BE2C (cell line): ENCODE measurements around the gene IST1.

Source experiments
- DNase-seq: peaks from one replicate; pipeline ENCODE4 v3.0.0-alpha.2; 2020
- H3K27me3 ChIP-seq: fragments of 250-450 bp; sonication (Bioruptor Pico); 2 replicates; pipeline ENCODE4 v1.5.1; 2020; ENCODE audit warnings: mild to moderate bottlenecking
- H3K36me3 ChIP-seq: fragments of 250-450 bp; sonication (Bioruptor Pico); 2 replicates; pipeline ENCODE4 v1.5.1; 2020; ENCODE audit warnings: mild to moderate bottlenecking
- H3K4me1 ChIP-seq: fragments of 250-450 bp; sonication (Bioruptor Pico); 2 replicates; pipeline ENCODE4 v1.5.1; 2020
- H3K4me3 ChIP-seq: 2 replicates; pipeline ENCODE4 v1.5.1; 2011; ENCODE audit warnings: low read depth, low read length
- H3K9me3 ChIP-seq: fragments of 250-450 bp; sonication (Bioruptor Pico); 2 replicates; pipeline ENCODE4 v1.5.1; 2020
- CTCF ChIP-seq: IDR thresholded peaks from 2 replicates; pipeline ENCODE4 v1.5.1; 2012; ENCODE audit warnings: mild to moderate bottlenecking, low read depth, low read length

Gene IST1

DNA sequence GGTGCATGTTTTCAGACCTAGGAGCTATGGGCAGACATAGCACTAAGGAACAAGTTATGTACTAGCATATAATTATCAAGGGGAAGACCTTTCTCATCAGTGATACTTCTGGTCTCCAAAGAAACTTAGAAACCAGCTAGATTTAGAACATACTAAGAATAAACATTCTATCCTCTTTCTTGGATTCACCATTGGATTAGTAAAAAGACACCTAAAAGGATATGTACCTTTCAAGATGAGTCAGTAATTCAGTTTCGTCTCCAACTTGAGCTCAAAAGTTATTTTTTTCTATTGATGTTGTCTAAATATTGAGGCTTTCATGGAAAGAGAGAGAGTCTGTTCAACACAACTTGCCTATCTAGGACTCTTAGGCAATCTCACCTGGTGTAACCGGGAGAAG is 24.5 kb upstream of the IST1 start:
- H3K9me3 ChIP-seq = no peaks in the 10 kb centered on the region
- no peak for DNase-seq
- H3K4me1 ChIP-seq = no peaks in the 10 kb centered on the region
- peaks cover 7% of the 10 kb centered on the region for H3K36me3 ChIP-seq
- no peak overlapping the region for H3K4me3 ChIP-seq
- no peaks in the 10 kb centered on the region for H3K27me3 ChIP-seq
- TF ChIP-seq CTCF = no peak

DNA sequence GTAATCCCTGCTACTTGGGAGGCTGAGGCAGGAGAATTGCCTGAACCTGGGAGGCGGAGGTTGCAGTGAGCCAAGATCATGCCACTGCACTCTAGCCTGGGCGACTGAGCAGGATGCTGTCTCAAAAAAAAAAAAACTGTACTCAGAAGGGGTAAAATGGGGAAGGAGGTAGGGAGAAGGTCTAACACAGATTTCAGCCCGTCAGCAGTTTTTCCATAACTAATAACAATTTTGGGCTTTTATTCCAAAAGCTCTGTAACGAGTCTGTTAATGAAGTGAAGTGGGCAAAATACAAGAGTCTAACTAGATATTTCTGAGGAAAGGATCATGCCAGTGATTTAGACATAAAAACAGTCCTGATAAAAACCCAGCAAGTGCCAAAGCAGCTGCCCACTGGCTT is 22.1 kb upstream of the IST1 start:
- DNase-seq = no peak
- H3K9me3 ChIP-seq = no peaks in the 10 kb centered on the region
- H3K36me3 ChIP-seq = peaks cover 14% of the 10 kb centered on the region
- TF ChIP-seq CTCF = no peak
- H3K4me3 ChIP-seq = no peak overlapping the region
- no peaks in the 10 kb centered on the region for H3K4me1 ChIP-seq
- H3K27me3 ChIP-seq = no peaks in the 10 kb centered on the region

DNA sequence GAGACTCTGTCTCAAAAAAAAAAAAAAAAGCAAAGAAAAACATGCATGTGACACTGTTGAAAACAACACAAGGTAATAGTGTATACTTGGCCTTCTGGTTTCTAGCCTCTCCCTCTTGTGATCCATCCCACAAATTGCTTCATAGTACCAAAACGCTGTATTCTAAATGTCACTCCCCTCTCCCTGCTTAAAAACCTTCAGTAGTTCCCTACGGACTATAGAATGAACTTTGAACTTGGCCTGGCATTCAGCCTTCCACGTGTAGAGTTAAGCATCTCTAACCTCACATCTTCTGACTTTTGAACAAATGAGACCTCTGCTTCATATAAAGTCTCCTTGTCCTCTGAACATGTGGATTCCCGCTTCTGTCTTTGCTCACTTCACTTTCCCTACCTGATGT is 16.4 kb upstream of the IST1 start:
- peaks cover 24% of the 10 kb centered on the region for H3K36me3 ChIP-seq
- H3K4me3 ChIP-seq = no peak overlapping the region
- H3K4me1 ChIP-seq = no peaks in the 10 kb centered on the region; the same call in 1 of the 2 replicates
- H3K9me3 ChIP-seq = no peaks in the 10 kb centered on the region
- no peaks in the 10 kb centered on the region for H3K27me3 ChIP-seq
- no peak for TF ChIP-seq CTCF
- no peak for DNase-seq

DNA sequence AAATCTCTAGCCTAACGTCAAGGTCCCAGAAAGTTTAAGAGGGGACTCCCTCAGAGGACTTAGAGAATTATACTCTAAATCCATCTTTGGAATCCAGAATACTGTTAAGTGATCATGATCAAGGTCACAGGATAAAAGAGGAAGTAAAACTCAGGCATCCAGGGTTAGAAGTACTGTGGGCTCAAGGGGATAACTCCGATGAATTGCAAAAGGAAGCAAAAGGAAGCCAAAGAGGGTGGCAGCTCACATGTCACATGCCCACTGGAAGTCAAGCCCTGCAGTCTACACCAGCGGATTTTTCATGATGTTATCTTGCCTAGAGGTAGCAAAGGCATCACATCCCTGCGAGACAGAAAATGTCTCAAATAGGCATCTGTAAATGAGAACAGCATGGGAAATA is 15.2 kb upstream of the IST1 start:
- no peaks in the 10 kb centered on the region; the same call in 1 of the 2 replicates for H3K4me1 ChIP-seq
- H3K9me3 ChIP-seq = no peaks in the 10 kb centered on the region
- no peak for DNase-seq
- TF ChIP-seq CTCF = no peak
- H3K36me3 ChIP-seq = peaks cover 24% of the 10 kb centered on the region
- H3K27me3 ChIP-seq = no peaks in the 10 kb centered on the region
- no peak overlapping the region for H3K4me3 ChIP-seq

- peak; percentile 91 for TF ChIP-seq CTCF
- no peaks in the 10 kb centered on the region for H3K9me3 ChIP-seq
- peak; percentile 75 for DNase-seq
Observed at GRCh38 chr16:71882505-71883167, 12.7 kb upstream of the IST1 start.

GRCh38 chr16:71883168-71883848 is 12.0 kb upstream of the IST1 start:
- Histone ChIP-seq H3K36me3 (peaks cover 13% of the 10 kb centered on the region), H3K27me3 (no peaks in the 10 kb centered on the region), H3K4me3 (peak overlapping the region; percentile 95), H3K4me1 (no peaks in the 10 kb centered on the region; the same call in 1 of the 2 replicates), H3K9me3 (no peaks in the 10 kb centered on the region)
- no peak for TF ChIP-seq CTCF
- peak; percentile 55 for DNase-seq

More at GRCh38 chr16:71882505-71883167, 12.7 kb upstream of the IST1 start:
- Histone ChIP-seq H3K27me3 (no peaks in the 10 kb centered on the region), H3K36me3 (peaks cover 14% of the 10 kb centered on the region), H3K4me1 (no peaks in the 10 kb centered on the region; the same call in 1 of the 2 replicates), H3K4me3 (peak overlapping the region; percentile 95)
